Erythroblast (primary cell): ENCODE results near the gene WDSUB1.

Experiments used
- GATA1 ChIP-seq: IDR thresholded peaks from 2 replicates; pipeline ENCODE4 v1.6.1; 2011; ENCODE audit warnings: low read depth, mild to moderate bottlenecking, control low read depth, low read length, moderate library complexity
- POLR2A ChIP-seq: IDR thresholded peaks from 2 replicates; pipeline ENCODE4 v1.6.1; 2011; ENCODE audit warnings: mild to moderate bottlenecking, low read length

GRCh38 chr2:159279700-159280099 is 6.8 kb downstream of the WDSUB1 start:
- TF ChIP-seq POLR2A (no peak), GATA1 (no peak)
